Smooth muscle cell (in vitro differentiated cells): ENCODE results near the gene EID3. TPM values are rescaled to one million over a fixed set of nuclear protein-coding genes. Genes with fewer than 3 reads are reported as not detected.
A peak's percentile ranks its signal among the peaks of the same experiment; 100 is the strongest.

Source experiments
- DNase-seq: peaks from one replicate; lab custom pipeline; 2025; ENCODE audit not compliant: unreplicated experiment; lab: John Stamatoyannopoulos, UW
- H2AFZ ChIP-seq: fragments of 200-600 bp; sonication (generic); 2 replicates; pipeline ENCODE4 v1.6.0; 2016; ENCODE audit warnings: antibody characterized with exemption, low read depth, mild to moderate bottlenecking
- H3F3A ChIP-seq: fragments of 200-600 bp; sonication (generic); 2 replicates; pipeline ENCODE4 v1.6.0; 2017; ENCODE audit warnings: antibody characterized with exemption, low read depth
- H3K27ac ChIP-seq: fragments of 200-600 bp; sonication (generic); 2 replicates; pipeline ENCODE4 v1.5.1; 2016; ENCODE audit warnings: low read depth, mild to moderate bottlenecking
- H3K27me3 ChIP-seq: fragments of 200-600 bp; sonication (generic); 2 replicates; pipeline ENCODE4 v1.6.1; 2016; ENCODE audit warnings: low read depth, mild to moderate bottlenecking
- H3K36me3 ChIP-seq: fragments of 200-600 bp; sonication (generic); 2 replicates; pipeline ENCODE4 v1.5.1; 2016; ENCODE audit warnings: low read depth
- H3K4me1 ChIP-seq: fragments of 200-600 bp; sonication (generic); 2 replicates; pipeline ENCODE4 v1.5.1; 2016; ENCODE audit warnings: low read depth
- H3K4me2 ChIP-seq: fragments of 200-600 bp; sonication (generic); 2 replicates; pipeline ENCODE4 v1.6.0; 2016; ENCODE audit warnings: mild to moderate bottlenecking
- H3K4me3 ChIP-seq: fragments of 200-600 bp; sonication (generic); 2 replicates; pipeline ENCODE4 v1.5.1; 2016; ENCODE audit warnings: mild to moderate bottlenecking
- H3K79me2 ChIP-seq: fragments of 200-600 bp; sonication (generic); 2 replicates; pipeline ENCODE4 v1.6.0; 2016; ENCODE audit warnings: low read depth, mild to moderate bottlenecking
- H3K9ac ChIP-seq: fragments of 200-600 bp; sonication (generic); 2 replicates; pipeline ENCODE4 v1.6.0; 2016; ENCODE audit warnings: low read depth
- H3K9me3 ChIP-seq: fragments of 200-600 bp; sonication (generic); replicated peaks from 2 replicates; pipeline ENCODE4 v1.5.1; 2016; ENCODE audit warnings: low read depth
- H4K20me1 ChIP-seq: fragments of 200-600 bp; sonication (generic); 2 replicates; pipeline ENCODE4 v1.6.0; 2016; ENCODE audit warnings: low read depth
- CTCF ChIP-seq: fragments of 200-600 bp; sonication (generic); IDR thresholded peaks from 2 replicates; pipeline ENCODE4 v1.5.1; 2017; ENCODE audit warnings: borderline replicate concordance, mild to moderate bottlenecking, antibody characterized with exemption; ENCODE audit not compliant: insufficient read depth, poor library complexity, severe bottlenecking
- WGBS: methylation state at CpG from one replicate; pipeline ENCODE4 v1.1.7; 2016; ENCODE audit warnings: low lambda C conversion rate; 5-methylcytosine and 5-hydroxymethylcytosine counted together
- polyA plus RNA-seq: library from polyadenylated mRNA; unstranded; fragments of >200 nt; fragmentation: Nextera tagmentation; extraction: Ambion mirVana; gene quantifications from 2 replicates; pipeline ENCODE4 v1.2.1, GENCODE V29; 2016
- total RNA-seq: library from RNA; depleted of rRNA; stranded (reverse); fragments of >200 nt; gene quantifications from 2 replicates; pipeline ENCODE4 v1.2.3, GENCODE V29; 2014

The EID3 gene
- total and polyA plus RNA-seq, 2 experiments from 2014 or later: 1.5 to 4.0 TPM

GRCh38 chr12:104279164-104279563, 24.4 kb upstream of the EID3 start:
- Histone ChIP-seq H3K4me2 (no peak overlapping the region), H3K36me3 (no peaks in the 10 kb centered on the region), H2AFZ (no peak overlapping the region), H3F3A (no peaks in the 10 kb centered on the region), H3K27me3 (no peaks in the 10 kb centered on the region), H3K27ac (no peak overlapping the region), H4K20me1 (no peaks in the 10 kb centered on the region), H3K9me3 (no peaks in the 10 kb centered on the region), H3K9ac (no peak overlapping the region), H3K4me1 (peaks cover 3% of the 10 kb centered on the region), H3K4me3 (no peak overlapping the region), H3K79me2 (no peaks in the 10 kb centered on the region)
- no peak for DNase-seq
- TF ChIP-seq CTCF: no peak

GRCh38 chr12:104280111-104280510, 23.4 kb upstream of the EID3 start:
- Histone ChIP-seq H3K27ac (peak overlapping the region; percentile 74), H3K36me3 (no peaks in the 10 kb centered on the region), H4K20me1 (no peaks in the 10 kb centered on the region), H3K4me2 (peak overlapping the region; percentile 34), H3K4me3 (no peak overlapping the region), H3K79me2 (no peaks in the 10 kb centered on the region), H3K4me1 (peaks cover 3% of the 10 kb centered on the region), H3K27me3 (no peaks in the 10 kb centered on the region), H3F3A (no peaks in the 10 kb centered on the region), H3K9me3 (no peaks in the 10 kb centered on the region), H2AFZ (no peak overlapping the region), H3K9ac (peak overlapping the region; percentile 4)
- no peak for DNase-seq
- 100% methylated on average over 1 of the region's 1 CpG for WGBS
- no peak for TF ChIP-seq CTCF

GRCh38 chr12:104280717-104281458, 22.7 kb upstream of the EID3 start:
- H3K4me2 ChIP-seq: peak overlapping the region; percentile 34
- H3K27me3 ChIP-seq: no peaks in the 10 kb centered on the region
- H3K27ac ChIP-seq: peak overlapping the region; percentile 74
- H3K79me2 ChIP-seq: no peaks in the 10 kb centered on the region
- H3K9ac ChIP-seq: peak overlapping the region; percentile 4
- DNase-seq: no peak
- no peak overlapping the region for H2AFZ ChIP-seq
- H3K9me3 ChIP-seq: no peaks in the 10 kb centered on the region
- no peaks in the 10 kb centered on the region for H3K36me3 ChIP-seq
- H3K4me1 ChIP-seq: peaks cover 4% of the 10 kb centered on the region
- no peak for TF ChIP-seq CTCF
- peaks cover 5% of the 10 kb centered on the region for H3F3A ChIP-seq
- no peaks in the 10 kb centered on the region for H4K20me1 ChIP-seq
- 62% methylated on average over 3 of the region's 4 CpGs for WGBS
- H3K4me3 ChIP-seq: no peak overlapping the region

- H2AFZ ChIP-seq: no peak overlapping the region
- no peak for TF ChIP-seq CTCF
- H4K20me1 ChIP-seq: no peaks in the 10 kb centered on the region
- H3K27me3 ChIP-seq: no peaks in the 10 kb centered on the region
- no peak for DNase-seq
- no peak overlapping the region for H3K4me3 ChIP-seq
- peaks cover 11% of the 10 kb centered on the region for H3K4me1 ChIP-seq
- no peak overlapping the region for H3K4me2 ChIP-seq
- peak overlapping the region; percentile 25 for H3K27ac ChIP-seq
- no peaks in the 10 kb centered on the region for H3K79me2 ChIP-seq
- WGBS: 75% methylated on average over 5 of the region's 5 CpGs
- no peaks in the 10 kb centered on the region for H3K9me3 ChIP-seq
- no peaks in the 10 kb centered on the region for H3K36me3 ChIP-seq
- peaks cover 9% of the 10 kb centered on the region for H3F3A ChIP-seq
- H3K9ac ChIP-seq: no peak overlapping the region
These were observed 21.9 kb upstream of the EID3 start for GRCh38 chr12:104281636-104282035.
